Occipital lobe (tissue), 2 donors: ENCODE data around the gene ZNF397. TPM values are rescaled to one million over a fixed set of nuclear protein-coding genes. Genes with fewer than 3 reads are reported as not detected.

Source experiments
- DNase-seq: peaks from one replicate; lab custom pipeline; 2025; lab: John Stamatoyannopoulos, UW
- total RNA-seq: library from RNA; depleted of rRNA; stranded (reverse); fragments of >200 nt; gene quantifications from one replicate; pipeline ENCODE4 v1.2.3, GENCODE V29; 2014

Gene ZNF397
- total RNA-seq, 1 donor from 2014 or later = 56.0 TPM

DNA sequence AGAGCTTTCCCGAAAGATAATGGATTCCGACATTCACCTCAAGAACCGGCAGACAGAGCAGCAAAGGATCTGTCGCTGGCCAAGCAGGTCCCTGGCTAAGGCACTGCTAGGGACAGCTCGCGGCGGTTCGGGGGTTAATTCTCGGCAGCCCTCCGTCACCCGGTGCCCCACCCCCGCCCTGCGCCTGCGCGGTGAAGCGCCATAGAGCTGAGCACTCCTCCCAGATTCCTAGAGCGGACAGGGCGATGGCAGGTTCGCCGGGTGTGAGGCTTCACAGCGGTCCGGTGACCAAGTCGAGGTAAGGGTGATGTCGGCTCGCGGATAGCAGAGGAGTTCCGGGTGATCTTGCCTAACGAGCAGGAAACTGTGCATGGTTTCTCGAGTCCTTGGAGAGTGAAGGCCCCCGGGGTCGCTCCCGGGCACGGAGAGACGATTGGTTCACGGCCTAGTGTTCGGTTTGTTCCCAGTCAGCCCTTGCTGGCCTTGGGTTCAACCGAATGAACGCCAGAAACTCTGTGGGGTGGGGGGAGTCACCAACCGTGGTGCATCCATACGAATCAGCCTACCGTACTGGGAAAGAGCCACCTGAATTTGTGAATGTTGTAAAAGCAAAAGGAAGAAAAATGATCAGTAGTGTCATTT is 49.4 kb downstream of the ZNF397 start, which contains the start of gene ZSCAN30:
Gene ZSCAN30 (minus strand): TSS at position 136 of the 642 bp plus-strand sequence. CDS start 25,877 bp downstream, outside the sequence.
- DNase-seq = peak; percentile 96

DNA sequence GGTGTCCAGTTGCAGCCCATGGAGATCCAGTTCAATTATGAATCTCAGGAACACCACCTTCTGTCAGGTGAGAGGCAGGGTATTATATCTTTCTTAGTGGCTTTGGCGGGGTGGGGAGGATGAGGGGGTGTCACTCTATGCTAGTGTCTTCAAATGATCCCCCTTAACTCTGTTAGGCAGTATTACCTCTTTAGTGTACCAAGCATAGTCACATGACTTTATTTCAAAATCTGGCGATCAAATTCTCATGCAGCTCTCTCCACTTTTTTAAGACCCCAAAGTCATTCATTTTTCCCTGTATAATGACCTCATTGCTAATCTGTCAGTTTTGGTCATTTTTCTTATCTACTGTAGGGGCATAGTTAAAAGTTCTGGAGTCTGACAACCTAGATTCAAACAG is 50.3 kb downstream of the ZNF397 start:
- no peak for DNase-seq

DNA sequence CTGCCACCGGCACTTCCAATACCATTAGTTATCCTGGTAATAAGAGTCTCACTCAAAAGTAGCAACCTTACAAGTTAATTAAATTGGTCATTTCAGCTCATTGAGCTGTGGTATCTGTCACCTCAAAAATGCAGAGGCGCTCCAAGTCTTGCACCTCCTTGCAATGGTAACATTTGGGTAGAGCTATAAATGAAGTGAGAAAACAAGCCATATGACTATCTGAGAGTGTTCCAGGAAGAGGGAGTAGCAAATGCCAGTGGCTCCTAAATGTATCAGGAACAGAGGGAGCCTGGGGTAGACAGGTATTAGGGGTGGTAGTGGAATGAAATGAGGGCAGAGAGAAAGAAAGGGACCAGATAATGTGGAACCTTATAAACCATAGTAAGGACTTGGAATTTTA is 55.2 kb downstream of the ZNF397 start:
- no peak for DNase-seq

DNA sequence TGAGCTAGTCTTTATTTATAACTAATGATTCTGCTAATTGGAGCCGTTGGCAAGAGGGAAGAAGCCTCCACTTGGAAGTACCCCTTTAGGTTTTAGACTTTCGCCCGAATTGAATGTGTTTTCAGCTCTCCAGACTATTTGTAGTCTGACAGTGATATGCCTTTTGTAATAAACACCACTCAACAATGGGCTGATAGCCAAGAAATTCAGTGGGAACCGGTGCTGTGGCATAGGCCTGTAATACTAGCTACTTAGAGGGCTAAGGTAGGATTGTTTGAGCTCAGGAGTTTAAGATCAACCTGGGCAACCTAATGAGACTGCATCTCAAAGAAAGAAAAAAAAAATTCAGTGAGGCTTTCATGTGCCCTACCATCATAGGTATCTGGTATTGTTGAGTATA is 62.8 kb downstream of the ZNF397 start:
- no peak for DNase-seq

DNA sequence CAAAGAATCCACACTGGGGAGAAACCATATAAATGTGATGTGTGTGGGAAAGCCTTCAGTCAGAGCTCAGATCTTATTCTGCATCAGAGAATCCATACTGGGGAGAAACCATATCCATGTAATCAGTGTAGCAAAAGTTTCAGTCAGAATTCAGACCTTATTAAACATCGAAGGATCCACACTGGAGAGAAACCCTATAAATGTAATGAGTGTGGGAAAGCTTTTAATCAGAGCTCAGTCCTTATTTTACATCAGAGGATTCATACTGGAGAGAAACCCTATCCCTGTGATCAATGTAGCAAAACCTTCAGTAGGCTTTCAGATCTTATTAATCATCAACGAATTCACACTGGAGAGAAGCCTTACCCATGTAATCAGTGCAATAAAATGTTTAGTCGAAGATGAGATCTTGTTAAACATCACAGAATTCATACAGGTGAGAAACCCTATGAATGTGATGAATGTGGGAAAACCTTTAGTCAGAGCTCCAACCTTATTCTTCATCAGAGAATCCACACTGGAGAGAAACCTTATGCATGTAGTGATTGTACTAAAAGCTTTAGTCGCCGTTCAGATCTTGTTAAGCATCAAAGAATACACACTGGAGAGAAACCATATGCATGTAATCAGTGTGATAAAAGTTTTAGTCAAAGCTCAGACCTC is 65.9 kb downstream of the ZNF397 start:
- no peak for DNase-seq

Other genes starting within 250 kb of the ZNF397 start
- 68.0 TPM for gene MAPRE2, start 199.6 kb upstream of the ZNF397 start, total RNA-seq
- 17.5 TPM for gene ZSCAN30, start 49.2 kb downstream of the ZNF397 start, total RNA-seq
- 115 TPM for gene ZNF24, start 103.4 kb downstream of the ZNF397 start, total RNA-seq
- gene ZNF396, start 136.3 kb downstream of the ZNF397 start, total RNA-seq = 5.0 TPM